A673 (cell line): ENCODE measurements around the gene NAA10. TPM values are rescaled to one million over a fixed set of nuclear protein-coding genes. Genes with fewer than 3 reads are reported as not detected.

Source experiments
- BruUV-seq: library from RNA; stranded (reverse); fragments of 400-500 nt; replicated peaks from 2 replicates; lab custom pipeline; 2021; lab: Mats Ljungman, UMichigan
- CTCF ChIA-PET: fragments of 300-600 bp; sonication (Branson Sonifier 250); formaldehyde crosslinking; loops from one replicate; lab custom pipeline; 2022; ENCODE audit warnings: antibody characterized with exemption; lab: Charles Lee
- POLR2A ChIA-PET: fragments of 300-600 bp; sonication (Branson Sonifier 250); formaldehyde crosslinking; loops from one replicate; lab custom pipeline; 2022; ENCODE audit warnings: antibody characterized with exemption; ENCODE audit not compliant: low non-redundant PET; lab: Charles Lee
- DNase-seq: peaks from one replicate; pipeline ENCODE4 v3.0.0-alpha.2; 2015; ENCODE audit warnings: low spot score
- H3K27ac ChIP-seq: fragments of 200-600 bp; sonication (generic); 2 replicates; pipeline ENCODE4 v1.5.1; 2016; ENCODE audit warnings: mixed run types, low read depth, mild to moderate bottlenecking, mixed read lengths, antibody characterized with exemption, low read length; ENCODE audit not compliant: poor library complexity, severe bottlenecking
- H3K27me3 ChIP-seq: fragments of 200-600 bp; sonication (generic); replicated peaks from 2 replicates; pipeline ENCODE4 v1.6.1; 2017; ENCODE audit warnings: mixed run types, low read depth, mild to moderate bottlenecking, mixed read lengths, antibody characterized with exemption, low read length; ENCODE audit not compliant: insufficient read depth, poor library complexity
- H3K36me3 ChIP-seq: fragments of 200-600 bp; sonication (generic); 2 replicates; pipeline ENCODE4 v1.6.1; 2016; ENCODE audit warnings: mixed run types, mild to moderate bottlenecking, mixed read lengths, antibody characterized with exemption, low read length; ENCODE audit not compliant: insufficient read depth, poor library complexity, severe bottlenecking
- H3K4me1 ChIP-seq: fragments of 200-600 bp; sonication (generic); 2 replicates; pipeline ENCODE4 v1.6.1; 2017; ENCODE audit warnings: mixed run types, mild to moderate bottlenecking, mixed read lengths, antibody characterized with exemption, low read length; ENCODE audit not compliant: insufficient read depth, poor library complexity, severe bottlenecking
- H3K4me3 ChIP-seq: fragments of 200-600 bp; sonication (generic); 2 replicates; pipeline ENCODE4 v1.5.1; 2016; ENCODE audit warnings: low read depth, mixed run types, mild to moderate bottlenecking, mixed read lengths, low read length; ENCODE audit not compliant: poor library complexity, severe bottlenecking
- H3K9me3 ChIP-seq: fragments of 200-600 bp; sonication (generic); 2 replicates; pipeline ENCODE4 v1.6.1; 2016; ENCODE audit warnings: mixed run types, low read depth, mild to moderate bottlenecking, mixed read lengths, antibody characterized with exemption, low read length; ENCODE audit not compliant: poor library complexity, severe bottlenecking
- EZH2 ChIP-seq: fragments of 200-600 bp; sonication (generic); IDR thresholded peaks from 2 replicates; pipeline ENCODE4 v1.6.1; 2017; ENCODE audit warnings: borderline replicate concordance, low read depth, mild to moderate bottlenecking, mixed read lengths, antibody characterized with exemption, low read length; ENCODE audit not compliant: poor library complexity, severe bottlenecking
- intact Hi-C: fragments of 100-400 bp; cut with micrococcal nuclease; formaldehyde crosslinking; loops from one replicate; pipeline ENCODE4 v1.10.0; 2022; ENCODE audit not compliant: unreplicated experiment
- total RNA-seq: library from RNA; stranded (reverse); gene quantifications from 2 replicates; pipeline ENCODE4 v1.2.3, GENCODE V29; 2021
- TF ChIP-seq, protein P1 (sequence below): fragments of 300-800, 200-600 bp; sonication (generic); conservative IDR thresholded peaks from 2 replicates; pipeline ENCODE4 v1.5.1; 2017; ENCODE audit warnings: low read depth, mild to moderate bottlenecking, antibody characterized with exemption, low read length, moderate library complexity, mixed read lengths

The NAA10 gene
- total RNA-seq, 1 experiment from 2014 or later = 140 TPM

DNA sequence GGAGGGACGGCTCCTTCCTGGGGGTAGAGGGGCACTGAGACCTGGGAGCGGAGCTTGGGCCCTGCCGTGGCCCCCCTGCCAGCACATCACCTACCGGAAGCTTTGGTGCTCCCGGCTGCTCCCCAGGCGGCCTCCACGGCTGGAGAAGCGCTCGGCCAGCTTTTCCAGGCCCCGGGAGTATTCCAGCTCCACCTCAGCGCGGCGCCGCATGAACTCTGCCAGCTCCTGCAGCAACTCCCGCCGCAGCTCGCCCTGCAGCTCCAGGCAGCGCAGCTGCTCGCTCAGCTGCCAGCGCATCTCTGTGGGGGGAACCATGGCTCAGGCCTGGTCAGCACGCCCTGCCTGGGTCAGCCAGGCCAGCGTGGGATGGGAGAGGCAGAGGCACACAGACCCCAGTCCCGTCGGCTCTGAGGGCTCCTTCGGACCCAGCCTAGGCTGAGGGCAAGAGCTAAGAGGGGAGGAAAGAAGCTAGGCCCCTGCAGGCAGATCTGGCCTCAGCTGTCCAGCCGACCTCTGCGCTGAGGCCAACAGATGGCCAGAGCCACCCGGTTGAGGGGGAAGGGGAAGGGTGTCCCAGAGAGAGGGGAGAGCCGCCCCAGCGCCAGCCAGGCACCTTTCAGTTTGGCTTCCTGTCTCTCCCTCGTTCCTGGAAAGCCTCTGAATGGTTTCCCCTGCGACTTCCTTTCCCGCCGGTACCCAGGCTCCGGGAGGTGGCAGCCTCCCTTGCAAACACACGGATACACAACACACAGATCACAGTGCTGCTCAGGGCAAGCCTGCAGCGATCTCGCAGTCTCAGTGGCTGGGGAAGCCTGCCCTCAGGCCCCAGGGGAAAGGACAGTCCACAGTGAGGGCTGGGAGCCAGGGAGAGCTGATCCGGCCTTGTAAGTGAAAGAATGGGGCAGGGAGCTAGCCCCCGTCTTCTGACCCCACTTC is 13.1 kb downstream of the NAA10 start:
- intact Hi-C loops = no loop called here
- no peak for DNase-seq
- no TSS peak for BruUV-seq
- Histone ChIP-seq H3K4me3 (no peak overlapping the region), H3K9me3 (no peaks in the 10 kb centered on the region), H3K27me3 (no peaks in the 10 kb centered on the region), H3K36me3 (no peaks in the 10 kb centered on the region), H3K27ac (no peak overlapping the region), H3K4me1 (peaks cover 20% of the 10 kb centered on the region)
- POLR2A ChIA-PET = no interaction called here
- CTCF ChIA-PET = no interaction called here
- TF ChIP-seq EZH2 = no peak
- TF ChIP-seq, protein P1, sequence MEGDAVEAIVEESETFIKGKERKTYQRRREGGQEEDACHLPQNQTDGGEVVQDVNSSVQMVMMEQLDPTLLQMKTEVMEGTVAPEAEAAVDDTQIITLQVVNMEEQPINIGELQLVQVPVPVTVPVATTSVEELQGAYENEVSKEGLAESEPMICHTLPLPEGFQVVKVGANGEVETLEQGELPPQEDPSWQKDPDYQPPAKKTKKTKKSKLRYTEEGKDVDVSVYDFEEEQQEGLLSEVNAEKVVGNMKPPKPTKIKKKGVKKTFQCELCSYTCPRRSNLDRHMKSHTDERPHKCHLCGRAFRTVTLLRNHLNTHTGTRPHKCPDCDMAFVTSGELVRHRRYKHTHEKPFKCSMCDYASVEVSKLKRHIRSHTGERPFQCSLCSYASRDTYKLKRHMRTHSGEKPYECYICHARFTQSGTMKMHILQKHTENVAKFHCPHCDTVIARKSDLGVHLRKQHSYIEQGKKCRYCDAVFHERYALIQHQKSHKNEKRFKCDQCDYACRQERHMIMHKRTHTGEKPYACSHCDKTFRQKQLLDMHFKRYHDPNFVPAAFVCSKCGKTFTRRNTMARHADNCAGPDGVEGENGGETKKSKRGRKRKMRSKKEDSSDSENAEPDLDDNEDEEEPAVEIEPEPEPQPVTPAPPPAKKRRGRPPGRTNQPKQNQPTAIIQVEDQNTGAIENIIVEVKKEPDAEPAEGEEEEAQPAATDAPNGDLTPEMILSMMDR = no peak

DNA sequence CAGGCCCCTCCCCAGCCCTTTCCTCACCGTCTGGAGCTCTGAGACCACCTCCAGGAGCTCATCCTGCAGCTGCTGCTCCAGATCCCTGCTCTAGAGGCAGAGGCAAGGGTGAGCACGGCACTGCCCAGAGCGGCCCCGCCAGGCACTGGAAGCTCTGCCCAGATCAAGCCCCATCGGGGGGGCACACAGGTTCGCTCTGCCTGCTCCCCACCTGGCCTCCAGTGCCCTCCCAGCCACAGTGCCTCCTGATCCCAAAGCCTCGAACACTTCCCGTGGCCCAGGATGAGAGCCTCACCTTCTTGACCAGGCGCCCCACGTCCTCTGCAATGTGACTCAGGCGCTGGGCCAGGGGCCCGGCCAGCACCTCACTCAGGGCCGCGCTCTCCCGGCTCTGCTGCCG is 13.8 kb downstream of the NAA10 start:
- intact Hi-C loops = no loop called here
- Histone ChIP-seq H3K27me3 (no peaks in the 10 kb centered on the region), H3K27ac (no peak overlapping the region), H3K4me3 (no peak overlapping the region), H3K9me3 (no peaks in the 10 kb centered on the region), H3K36me3 (no peaks in the 10 kb centered on the region), H3K4me1 (peaks cover 15% of the 10 kb centered on the region)
- ChIA-PET POLR2A (no interaction called here), CTCF (no interaction called here)
- no TSS peak for BruUV-seq
- no peak for DNase-seq
- TF ChIP-seq, protein P1 = no peak
- TF ChIP-seq EZH2 = no peak

DNA sequence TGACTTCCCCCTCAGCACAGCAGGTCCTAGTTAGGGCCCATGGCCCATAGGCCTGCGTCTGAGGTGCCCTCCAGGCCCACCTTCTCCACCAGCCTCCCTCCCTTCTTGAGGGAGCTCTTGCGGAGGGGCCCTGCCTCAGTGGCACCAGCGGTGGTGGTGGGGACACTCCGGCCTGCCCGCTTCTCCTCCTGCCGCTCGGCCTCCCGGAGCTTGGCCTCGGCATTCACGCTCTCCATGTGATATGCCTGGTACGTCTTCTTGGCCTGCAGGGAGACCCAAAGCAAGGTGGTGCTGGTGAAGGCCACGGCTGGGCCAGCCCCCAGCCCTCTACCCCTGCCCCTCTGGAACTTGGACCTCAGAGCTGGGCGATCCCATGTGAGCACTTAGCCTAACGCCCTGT is 14.3 kb downstream of the NAA10 start:
- Histone ChIP-seq H3K36me3 (no peaks in the 10 kb centered on the region), H3K4me1 (peaks cover 13% of the 10 kb centered on the region), H3K27ac (no peak overlapping the region), H3K27me3 (no peaks in the 10 kb centered on the region), H3K9me3 (no peaks in the 10 kb centered on the region), H3K4me3 (no peak overlapping the region)
- no TSS peak for BruUV-seq
- DNase-seq = no peak
- intact Hi-C loops = no loop called here
- POLR2A ChIA-PET = no interaction called here
- CTCF ChIA-PET = no interaction called here
- no peak for TF ChIP-seq EZH2
- TF ChIP-seq, protein P1 = no peak
